Right forelimb (tissue), 1 donor: Measurements from ENCODE around the gene KREMEN2.

Experiments
- DNase-seq: peaks from one replicate; pipeline ENCODE4 v3.0.0-alpha.2; 2018

The KREMEN2 gene

DNA sequence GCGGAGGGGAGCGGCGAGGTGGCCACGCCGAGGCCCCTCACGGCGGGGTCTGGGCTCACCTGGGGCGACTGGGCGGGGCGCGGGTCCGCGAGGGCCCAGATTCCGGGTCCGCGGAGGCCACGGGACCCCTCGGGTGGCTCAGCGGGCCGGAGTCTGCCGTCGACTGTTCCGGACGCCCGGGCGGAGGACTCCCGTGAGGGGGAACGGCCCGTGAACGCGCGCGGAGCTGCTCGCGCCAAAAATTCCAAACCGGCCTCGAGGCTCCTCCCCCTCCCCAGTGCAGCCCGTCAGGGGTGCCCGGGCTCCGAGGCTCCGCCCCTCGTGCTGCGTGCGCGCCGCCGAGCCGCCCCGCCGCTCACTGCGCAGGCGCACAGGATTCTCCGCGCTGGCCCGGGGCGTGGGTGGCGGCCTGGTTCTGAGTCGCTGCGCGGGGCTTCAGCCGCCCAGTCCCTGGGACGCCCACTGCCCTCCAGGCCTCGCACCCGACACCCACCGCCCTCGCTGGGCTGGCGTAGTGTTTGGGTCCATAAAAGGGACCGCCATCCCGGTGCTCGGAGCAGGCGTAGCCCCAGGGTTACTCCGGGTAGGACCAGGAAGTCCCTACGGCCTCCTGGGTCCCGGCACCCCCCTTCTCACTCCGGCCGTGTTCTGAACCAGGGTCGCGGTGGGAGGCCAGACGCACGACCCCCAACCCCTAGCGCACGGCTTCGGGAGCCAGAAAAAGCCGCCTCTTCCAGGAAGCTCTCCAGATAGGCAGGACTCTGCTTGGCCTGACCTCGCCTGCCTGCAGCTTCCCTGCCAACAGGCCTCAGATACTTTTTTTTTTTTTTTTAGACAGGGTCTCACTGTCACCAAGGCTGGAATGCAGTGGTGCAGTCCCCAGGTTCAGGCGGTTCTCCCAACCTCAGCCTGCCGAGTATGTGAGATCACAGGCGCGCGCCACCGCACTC, 16.4 kb downstream of the KREMEN2 start, which contains the start of gene PKMYT1:
PKMYT1 (minus strand) TSS at position 220 of the 950 bp plus-strand sequence. CDS start 789 bp downstream, outside the sequence.
- peak; percentile 94 for DNase-seq

DNA sequence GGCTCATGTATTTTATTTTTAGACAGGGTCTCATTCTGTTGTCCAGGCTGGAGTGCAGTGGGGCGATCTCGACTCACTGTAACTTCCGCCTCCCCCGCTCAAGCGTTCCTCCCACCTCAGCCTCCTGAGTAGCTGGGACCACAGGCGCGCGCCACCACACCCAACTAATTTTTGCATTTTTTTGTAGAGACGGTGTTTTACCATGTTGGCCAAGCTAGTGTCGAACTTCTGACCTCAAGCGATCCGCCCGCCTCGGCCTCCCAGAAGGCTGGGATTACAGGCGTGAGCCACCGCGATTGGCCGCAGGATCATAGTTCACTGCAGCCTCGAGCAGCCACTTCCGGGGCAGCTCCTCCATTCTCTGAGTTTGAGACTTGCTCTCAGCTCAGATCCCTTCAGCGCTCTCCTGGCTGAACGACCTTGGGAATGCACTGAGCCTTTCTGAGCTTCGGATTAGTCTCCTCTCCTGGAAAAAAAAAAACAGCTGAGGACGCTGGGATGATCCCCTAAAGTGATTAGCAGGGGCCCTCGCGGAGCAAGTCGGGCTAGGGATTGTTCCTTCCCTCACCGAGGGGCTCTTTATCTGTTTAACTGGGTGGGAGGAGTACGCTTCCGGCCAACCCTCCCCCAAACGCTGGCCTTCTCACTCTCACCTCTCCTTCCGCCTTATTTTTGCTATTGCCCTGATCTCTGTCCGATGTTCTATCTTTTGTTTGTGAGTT, 17.3 kb downstream of the KREMEN2 start:
- no peak for DNase-seq

DNA sequence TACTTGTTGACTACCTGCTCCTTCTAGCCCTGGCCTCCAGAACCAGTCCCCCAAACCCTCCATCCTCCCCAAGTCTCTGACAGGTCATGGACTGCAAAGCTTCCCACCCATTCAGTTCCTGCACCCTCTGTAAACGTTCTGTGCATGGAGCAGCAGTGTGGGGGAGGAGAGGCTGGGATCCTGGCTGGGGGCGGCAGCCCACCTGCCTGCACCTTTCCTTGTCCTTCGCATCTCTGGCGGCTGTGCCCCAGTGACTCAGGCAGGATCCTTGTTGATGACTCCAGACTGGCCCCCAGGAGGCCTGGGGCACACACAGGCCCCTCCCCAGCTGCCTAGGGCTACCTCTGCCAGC, 17.8 kb downstream of the KREMEN2 start:
- DNase-seq, result no peak

DNA sequence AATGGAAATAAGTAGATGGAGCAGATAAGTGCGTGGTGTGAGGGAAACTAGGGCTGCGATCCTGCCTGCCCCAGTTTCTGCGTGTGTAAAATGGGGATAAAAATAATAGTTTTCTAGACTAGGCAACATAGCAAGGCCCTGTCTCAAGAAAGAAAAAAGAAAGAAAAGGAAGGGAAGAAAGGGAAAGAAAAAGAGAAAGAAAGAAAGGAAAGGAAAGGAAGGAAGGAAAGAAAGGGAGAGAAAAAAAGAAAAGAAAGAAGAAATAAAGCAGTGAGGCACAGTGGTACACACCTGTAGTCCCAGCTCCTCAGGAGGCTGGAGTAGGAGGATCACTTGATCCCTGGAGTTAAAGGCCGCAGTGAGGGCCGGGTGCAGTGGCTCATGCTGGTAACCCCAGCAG, 18.3 kb downstream of the KREMEN2 start:
- DNase-seq, result no peak

DNA sequence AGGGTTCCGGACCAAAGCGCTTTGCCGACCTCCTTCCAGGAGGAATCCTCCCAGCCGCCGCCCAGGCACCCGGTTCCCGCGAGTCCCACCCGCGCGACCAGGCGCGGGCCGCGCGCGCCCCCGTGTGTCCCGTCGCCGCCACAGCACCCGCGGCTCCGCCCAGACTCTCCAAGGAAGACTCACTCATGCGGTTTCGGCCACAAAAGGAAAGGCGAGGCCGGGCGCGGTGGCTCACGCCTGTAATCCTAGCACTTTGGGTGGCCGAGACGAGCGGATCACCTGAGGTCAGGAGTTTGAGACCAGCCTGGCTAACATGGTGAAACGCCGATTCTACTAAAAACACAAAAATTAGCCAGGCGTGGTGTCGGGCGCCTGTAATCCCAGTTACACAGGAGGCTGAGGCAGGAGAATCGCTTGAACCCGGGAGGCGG, 19.6 kb downstream of the KREMEN2 start:
- peak; percentile 88 for DNase-seq

DNA sequence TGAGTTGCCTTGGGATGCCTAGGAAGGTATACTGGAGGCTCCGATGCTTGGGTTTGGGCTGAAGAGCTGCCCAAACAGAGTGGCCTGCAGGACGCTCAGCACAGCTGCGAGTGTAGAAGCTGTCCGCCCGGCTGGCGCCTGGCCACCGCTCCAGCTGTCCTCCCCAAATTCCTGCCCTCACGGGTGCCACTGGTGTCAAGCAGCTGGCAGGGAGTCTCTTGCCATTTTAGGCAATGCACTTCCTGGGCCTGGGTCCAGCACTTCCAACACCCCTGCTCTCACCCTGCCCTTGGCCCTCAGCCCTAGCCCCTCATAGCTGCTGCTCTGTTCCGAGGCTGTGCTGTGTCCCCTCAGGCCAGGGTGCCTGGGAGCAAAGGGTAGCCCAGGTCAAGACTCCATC, 21.4 kb downstream of the KREMEN2 start:
- DNase-seq, result peak; percentile 78

DNA sequence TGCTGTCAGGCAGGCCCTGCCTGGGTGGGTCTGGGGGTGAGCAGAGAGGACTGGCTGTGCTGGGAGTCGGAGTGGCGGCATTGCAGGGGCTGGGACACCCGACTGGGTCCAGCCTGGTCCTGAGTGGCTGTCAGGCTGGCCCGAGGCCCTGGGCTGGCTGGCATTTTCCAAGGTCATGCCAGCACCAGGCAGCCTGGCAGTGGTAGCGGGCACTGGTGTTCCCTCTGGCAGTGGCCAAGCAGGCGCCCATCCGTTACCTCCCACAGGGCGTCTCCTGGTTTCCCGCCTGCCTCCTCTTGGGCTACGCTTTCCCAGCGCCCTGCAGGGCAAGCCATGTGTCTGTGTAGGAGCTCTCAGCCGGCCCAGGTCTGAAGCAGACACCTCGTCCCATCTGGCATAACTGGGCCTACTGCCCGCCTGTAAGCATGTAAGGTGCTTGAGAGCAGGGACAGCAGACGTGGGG, 21.8 kb downstream of the KREMEN2 start:
- no peak for DNase-seq

DNA sequence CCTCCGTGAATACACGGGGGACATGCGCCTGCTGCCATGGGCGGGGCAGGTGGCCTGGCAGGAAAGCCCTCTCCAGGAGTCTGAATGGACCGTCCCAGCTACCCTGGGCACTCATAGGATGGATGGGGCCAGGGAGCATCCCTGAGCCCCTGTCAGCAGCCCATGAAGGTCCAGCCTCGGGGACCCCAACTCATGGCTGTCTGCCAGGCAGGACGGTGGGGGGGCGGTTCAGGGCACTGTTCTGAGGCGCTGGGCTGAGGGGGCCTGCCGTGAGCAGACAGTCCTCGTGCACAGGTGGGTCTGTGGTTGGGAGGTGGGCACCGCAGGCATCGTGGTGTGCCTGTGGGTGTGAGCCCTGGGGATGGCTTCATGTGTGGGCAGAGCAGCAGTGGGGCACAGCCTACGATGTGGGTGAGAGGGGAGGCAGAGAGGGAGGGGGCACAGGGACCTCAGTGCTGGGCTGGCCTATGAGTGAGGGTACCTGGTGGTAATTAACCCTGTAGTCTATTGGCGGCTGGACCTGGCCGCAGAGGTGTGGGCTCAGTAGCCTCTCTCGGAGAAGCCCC, 22.6 kb downstream of the KREMEN2 start:
- no peak for DNase-seq

DNA sequence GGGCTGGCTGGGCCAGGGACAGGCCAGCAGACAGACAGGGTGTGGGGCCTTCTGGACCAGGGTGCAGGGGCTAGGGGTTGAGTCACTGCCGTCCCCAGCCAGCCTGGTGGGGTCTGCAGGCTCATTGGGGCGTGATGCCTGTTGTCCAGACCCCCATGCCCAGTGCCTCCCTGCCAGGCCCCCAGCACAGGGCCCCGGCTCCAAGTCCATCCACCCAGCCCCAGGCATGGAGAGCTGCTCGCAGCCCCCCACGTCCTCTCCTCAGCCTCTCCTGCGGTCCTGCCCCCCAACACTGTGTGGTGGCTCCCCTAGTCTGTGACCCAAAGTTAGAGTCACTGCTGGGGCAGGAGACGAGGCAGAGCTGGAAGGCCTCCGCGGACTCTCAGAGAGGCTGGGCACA, 23.2 kb downstream of the KREMEN2 start:
- DNase-seq, result no peak

DNA sequence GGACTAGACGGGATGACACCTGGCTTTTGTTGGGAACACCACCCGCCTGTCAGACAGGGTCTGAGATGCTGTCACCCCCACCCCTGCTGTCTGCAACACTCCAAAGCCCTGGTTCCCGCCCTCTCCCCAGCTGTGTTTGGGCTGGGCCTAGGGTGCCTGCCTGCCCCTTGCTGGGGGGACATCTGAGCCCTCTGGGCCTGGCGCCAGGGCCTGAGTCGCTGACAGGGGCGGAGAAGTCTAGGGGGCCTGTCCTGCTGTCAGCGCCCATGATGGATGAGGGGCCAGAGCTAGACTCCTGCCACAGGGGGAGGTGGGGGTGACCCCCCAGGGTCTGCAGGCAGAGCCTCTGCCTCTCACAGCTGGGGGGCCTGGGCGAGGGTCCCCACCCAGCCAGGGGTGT, 23.8 kb downstream of the KREMEN2 start:
- peak; percentile 70 for DNase-seq

DNA sequence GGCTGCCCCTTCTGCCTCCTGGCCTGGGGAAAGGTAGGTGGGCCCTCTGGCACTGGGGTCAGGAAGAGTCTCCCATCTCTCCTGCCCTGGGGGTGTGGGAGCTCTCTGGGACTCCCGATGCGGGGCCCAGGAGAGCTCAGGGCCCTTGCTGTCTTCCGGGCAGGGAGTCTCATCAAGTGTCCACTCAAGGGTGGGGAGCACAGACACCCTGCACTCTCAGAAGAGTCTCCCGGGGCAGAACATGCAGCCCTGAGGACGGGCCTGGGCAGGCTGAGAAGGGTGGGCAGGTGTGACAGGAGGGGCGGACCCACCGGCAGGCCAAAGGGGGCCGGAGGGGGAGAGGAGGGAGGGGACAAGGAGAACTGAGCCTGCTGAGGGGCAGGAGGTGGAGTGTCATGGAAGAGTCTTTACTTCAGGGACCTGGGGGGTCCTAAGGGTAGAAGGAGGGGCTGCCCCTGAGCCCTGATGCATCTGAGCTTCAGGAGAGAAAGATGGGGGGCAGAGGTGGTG, 24.6 kb downstream of the KREMEN2 start:
- no peak for DNase-seq

DNA sequence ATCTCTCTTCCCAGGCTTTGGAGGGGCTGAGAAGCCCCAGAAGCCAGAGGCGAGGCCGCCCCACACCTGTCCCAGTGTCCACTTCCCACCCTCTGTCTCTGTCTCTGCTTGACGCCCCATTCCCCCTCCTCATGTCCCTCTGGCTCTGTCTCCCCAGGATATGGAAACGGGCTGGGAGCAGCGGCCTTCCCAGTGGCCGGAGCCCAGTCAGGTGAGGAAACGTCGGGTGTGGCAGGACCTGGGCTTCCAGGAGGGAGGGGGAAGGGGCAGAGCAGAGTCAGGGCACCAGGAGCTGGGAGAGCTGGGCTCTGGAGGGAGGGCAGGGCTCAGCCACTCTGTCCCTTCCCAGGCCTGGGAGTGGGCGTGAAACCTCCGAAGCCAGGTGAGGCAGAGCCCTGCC, 26.8 kb downstream of the KREMEN2 start:
- DNase-seq, result no peak

DNA sequence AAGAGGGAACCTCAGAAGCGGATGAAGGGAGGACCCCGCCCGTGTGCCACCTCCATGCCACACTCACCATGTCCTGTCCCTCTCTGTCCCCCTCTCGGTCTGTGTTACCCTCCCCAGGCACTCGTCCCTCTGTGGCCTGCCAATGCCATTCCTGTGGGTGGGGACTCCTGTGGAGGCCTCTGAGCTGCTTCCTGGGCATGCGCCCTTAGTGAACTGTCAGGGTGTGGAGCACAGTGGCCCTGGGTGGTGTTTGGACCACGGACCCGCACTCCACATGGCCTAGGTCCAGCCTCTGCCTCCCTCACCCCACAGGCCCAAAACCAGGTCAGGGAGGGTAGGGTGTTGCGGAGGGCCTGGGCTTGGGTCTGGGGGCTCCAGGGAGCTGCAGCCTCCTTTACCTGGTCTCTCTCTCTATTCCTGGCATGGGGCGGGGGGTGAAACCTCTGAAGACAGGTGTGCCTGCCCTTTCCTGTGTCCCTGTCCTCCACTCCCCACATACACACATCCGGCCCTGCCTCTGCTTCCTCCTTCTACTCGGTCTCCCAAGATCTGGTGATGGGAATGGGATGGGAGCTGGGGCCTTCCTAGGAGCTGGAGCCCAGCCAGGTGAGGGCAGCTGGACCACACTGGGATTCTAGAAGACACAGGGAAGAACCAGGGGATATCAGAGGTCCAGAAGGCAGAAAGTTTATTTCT, 27.6 kb downstream of the KREMEN2 start:
- DNase-seq, result no peak

DNA sequence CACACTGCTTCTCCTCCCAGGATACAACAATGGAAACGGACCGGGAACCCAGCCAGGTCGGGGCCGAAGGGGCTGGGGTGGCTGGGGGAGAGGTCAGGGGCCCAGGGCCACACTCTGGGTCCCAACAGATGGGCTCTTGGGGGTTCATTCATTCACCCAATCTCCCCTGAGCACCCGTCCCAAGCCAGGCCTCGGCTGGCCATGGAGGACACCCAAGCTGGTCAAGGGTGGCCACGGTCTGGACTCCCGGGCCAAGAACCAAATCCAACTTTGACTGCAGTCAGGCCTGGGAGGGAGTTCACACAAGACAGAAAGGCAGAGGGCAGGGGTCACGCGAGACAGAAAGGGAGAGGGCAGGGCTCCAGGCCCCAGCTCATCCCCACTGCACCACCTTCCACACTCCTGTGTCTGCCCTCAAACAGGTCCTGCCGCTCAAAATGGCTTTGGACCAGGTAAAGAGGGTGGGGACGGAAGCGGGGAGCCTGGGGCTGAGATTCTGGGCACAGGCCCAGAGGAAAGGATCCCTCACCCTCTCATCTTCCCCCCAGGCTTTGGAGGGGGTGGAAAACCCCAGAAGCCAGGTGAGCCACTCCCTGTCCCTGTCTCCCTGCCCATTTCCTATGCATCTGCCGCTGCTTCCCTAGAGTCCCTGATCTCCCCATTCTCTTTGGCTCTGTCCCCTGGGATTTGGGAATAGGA, 28.5 kb downstream of the KREMEN2 start:
- DNase-seq, result no peak

DNA sequence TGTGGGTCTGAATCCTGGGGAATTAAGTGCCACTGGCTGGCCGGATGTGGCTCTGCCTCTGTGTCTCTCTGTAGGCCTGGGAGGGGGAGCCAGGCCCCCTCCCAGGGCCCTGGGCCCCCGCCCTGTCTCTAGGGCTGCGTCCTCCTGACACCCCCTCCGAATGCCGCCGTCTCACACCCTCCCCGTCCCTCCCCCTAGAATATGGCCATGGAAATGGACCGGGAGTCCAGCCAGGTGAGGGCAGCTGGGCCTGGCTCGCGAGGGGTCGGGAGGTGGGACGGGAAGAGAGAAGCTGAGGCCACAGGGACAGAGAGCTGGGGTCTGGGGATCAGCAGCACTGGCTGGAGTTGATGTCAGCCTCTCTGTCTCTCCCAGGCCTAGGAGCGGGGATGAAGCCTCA, 32.2 kb downstream of the KREMEN2 start:
- no peak for DNase-seq

DNA sequence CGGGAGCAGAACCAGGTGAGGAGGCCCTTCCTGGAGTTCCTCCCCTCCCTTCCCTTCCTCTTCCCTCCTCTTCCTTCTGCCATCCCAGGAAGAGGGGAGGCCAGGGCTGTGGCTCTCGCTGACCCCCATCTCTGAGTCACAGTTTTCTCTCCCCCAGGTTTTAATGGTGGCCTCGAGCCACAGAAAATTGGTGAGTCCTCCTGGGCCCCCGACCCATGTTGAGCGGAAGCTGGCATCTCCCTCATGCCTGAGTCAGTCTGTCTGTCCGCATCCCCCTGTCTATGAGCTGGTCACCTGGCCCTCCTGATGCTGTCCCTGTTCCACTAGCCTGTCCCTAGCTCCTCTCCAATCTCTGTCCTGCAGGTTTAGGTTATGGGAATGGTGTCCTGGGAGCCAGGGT, 35.9 kb downstream of the KREMEN2 start:
- no peak for DNase-seq

DNA sequence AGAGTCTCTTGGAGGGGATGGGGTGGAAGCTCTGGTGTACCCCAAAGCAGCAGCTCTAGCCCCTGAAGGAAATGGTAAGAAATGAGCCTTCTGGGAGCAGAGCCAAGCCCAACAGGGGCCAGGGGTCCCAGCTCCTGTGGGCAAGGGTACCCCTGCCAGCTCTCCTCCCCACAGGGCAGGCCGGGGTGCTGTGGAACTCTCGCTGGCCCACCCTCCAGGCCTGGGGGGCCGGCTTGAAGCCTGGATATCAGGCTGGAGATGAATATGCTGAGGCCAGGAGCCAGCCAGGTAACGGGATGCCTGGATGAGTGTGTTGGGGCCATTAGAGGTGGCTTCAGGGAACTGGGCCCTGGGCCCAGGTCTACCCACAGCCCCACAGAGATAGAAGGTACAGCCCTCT, 36.5 kb downstream of the KREMEN2 start:
- DNase-seq, result no peak

DNA sequence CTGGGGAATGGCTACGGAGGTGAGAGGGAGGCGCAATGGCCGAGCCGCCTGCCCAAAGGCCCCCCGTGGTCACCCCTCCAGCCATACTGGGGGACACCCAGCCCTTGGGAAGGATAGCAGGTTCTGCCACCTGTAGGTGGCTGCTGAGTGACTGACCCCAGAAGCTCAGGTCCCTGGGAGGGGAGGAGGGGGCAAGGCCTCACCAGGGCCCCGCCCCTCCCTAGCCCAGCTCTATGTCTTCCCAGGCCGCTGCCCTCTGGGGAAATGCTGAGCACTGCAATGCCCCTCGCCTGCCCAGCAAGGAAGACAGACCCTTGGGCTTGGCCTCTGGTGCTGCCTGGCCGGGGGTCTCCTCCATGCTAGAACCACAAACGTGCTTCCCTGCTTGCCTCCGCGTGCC, 37.2 kb downstream of the KREMEN2 start:
- DNase-seq, result no peak

DNA sequence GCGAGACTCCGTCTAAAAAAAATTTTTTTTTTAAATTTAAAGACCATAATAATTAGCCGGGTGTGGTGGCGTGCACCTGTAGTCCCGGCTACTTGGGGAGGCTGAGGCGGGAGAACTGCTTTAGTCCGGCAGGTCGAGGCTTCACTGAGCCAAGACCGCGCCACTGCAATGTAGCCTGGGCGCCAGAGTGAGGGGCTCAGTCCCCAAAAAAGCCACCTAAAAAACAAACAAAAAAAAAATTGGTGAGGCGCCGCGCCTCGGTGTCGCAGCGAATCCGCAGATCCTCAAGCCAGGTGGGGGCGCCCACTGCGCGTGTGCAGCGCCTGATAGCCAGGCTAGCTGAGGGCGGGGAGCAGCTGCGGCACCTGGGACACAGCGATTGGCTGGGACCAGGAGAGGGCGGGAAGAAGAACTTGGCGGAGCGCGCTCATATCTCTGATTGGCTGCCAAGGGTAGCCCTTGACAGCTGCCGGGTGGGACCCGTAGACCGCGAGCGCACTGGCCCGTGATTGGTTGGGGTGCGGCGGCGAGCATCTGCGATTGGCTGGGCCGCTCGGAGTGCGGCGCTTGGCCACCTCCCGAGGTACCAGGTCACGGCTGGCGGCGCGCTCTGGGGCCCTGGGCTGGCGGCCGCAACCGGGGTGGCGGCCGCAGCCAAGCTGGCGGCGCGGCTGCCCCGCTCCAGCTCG, 39.7 kb downstream of the KREMEN2 start:
- DNase-seq, result peak; percentile 95

DNA sequence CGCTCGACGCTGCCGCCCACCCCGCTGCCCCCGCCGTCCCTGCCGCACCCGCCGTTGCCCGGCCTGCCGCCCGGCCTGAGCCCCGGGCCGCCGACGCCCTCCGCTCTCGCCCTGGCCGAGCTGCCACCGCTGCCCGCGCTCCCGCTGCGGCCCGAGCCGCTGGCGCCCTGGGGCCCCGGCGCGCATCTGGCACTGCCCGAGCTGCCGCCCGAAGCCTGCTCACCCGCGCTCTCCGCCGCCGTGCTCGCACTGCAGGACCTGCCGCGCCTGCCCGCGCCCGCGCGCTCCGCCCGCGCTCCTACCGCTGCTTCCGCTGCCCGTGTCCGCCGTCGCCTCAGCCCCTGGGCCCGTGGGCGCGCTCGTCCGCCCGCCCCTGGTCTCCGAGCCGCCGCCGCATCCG, 40.2 kb downstream of the KREMEN2 start:
- no peak for DNase-seq

DNA sequence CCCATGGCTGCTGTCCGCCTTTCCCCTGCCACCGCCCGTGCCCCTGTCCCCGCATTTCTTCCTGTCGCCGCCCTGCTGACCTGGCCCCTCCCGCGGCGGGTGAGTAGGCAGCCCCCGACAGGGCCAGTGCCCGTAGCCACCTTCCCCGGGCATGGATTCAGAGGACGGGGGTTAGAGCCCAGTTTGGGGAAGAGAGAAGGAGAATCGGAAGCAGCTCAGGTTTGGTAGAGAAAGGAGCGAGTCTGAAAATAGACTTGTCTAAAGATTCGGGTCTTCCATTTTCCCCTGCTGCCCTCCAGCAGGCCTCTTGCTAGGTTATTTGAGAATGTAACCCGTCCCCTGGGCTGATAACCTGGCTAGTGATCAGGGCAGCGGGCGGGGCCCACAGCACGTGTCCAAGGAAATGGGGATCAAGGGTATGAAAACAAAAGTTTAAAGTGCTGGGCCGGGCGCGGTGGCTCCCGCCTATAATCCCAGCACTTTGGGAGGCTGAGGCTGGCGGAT, 40.8 kb downstream of the KREMEN2 start:
- DNase-seq, result no peak
